Bronchial epithelial cell (primary cell): ENCODE data around the gene C1orf21. TPM values are rescaled to one million over a fixed set of nuclear protein-coding genes. Genes with fewer than 3 reads are reported as not detected.
A peak's percentile ranks its signal among the peaks of the same experiment; 100 is the strongest.

Experiments used
- DNase-seq: peaks from one replicate; pipeline ENCODE4 v3.0.0-alpha.2; 2010; ENCODE audit warnings: low read depth
- FAIRE-seq: peaks from 2 replicates; lab custom pipeline; 2011; peaks lifted over from hg19 to GRCh38; lab: Jason Lieb, UNC
- H3K27me3 ChIP-seq: 2 replicates; pipeline ENCODE4 v1.5.1; 2011; ENCODE audit warnings: low read length; ENCODE audit not compliant: control insufficient read depth, insufficient read depth
- H3K36me3 ChIP-seq: 2 replicates; pipeline ENCODE4 v1.5.1; 2011; ENCODE audit warnings: low read length; ENCODE audit not compliant: control insufficient read depth, insufficient read depth
- H3K4me3 ChIP-seq: 2 replicates; pipeline ENCODE4 v1.5.1; 2011; ENCODE audit warnings: mild to moderate bottlenecking, low read depth, low read length, control low read depth
- total RNA-seq: library from RNA; depleted of rRNA; stranded (reverse); fragments of >200 nt; gene quantifications from 2 replicates; pipeline ENCODE4 v1.2.1, GENCODE V29; 2014
- TF ChIP-seq, protein P1 (sequence below): IDR thresholded peaks from 2 replicates; pipeline ENCODE4 v1.5.1; 2011; ENCODE audit warnings: mild to moderate bottlenecking, moderate library complexity, low read length, control low read depth, inconsistent platforms; ENCODE audit not compliant: insufficient read depth, severe bottlenecking

The C1orf21 gene
- total RNA-seq, 1 donor from 2014 or later = 10.3 TPM

DNA sequence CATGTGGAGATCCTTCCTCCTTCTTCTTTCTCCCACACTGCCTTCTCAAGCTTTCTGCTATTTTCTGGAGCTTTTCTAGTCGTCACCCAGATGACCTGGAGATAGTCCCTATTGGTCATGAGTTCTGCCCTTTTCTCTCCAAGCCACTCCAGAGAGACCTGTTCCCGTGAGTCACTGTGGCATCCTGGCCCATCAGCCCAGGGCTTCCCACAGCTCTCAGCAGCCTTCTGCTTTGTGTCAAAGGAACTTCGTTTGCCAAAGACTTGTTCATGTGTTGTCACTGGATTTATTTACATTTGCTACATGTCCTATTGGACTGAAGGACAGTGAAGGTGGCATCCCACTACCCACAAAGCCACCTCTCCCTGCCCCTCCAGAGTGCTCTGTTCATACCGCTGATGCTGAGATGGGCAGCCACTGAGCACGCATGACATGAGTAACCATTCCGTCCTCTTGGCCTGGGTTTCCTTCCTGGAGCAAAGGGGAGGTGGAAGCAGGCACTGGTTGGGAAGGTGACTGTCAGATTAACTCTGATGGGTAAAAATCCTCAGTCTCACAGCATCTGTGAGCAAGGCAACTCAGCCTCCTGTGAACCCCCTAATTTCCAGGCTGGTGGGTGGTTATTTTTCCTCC is 248.6 kb downstream of the C1orf21 start:
- no peak overlapping the region for H3K4me3 ChIP-seq
- FAIRE-seq = no peak
- DNase-seq = peak; percentile 45
- TF ChIP-seq, protein P1, sequence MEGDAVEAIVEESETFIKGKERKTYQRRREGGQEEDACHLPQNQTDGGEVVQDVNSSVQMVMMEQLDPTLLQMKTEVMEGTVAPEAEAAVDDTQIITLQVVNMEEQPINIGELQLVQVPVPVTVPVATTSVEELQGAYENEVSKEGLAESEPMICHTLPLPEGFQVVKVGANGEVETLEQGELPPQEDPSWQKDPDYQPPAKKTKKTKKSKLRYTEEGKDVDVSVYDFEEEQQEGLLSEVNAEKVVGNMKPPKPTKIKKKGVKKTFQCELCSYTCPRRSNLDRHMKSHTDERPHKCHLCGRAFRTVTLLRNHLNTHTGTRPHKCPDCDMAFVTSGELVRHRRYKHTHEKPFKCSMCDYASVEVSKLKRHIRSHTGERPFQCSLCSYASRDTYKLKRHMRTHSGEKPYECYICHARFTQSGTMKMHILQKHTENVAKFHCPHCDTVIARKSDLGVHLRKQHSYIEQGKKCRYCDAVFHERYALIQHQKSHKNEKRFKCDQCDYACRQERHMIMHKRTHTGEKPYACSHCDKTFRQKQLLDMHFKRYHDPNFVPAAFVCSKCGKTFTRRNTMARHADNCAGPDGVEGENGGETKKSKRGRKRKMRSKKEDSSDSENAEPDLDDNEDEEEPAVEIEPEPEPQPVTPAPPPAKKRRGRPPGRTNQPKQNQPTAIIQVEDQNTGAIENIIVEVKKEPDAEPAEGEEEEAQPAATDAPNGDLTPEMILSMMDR = no peak
- no peaks in the 10 kb centered on the region for H3K36me3 ChIP-seq
- H3K27me3 ChIP-seq = no peaks in the 10 kb centered on the region

DNA sequence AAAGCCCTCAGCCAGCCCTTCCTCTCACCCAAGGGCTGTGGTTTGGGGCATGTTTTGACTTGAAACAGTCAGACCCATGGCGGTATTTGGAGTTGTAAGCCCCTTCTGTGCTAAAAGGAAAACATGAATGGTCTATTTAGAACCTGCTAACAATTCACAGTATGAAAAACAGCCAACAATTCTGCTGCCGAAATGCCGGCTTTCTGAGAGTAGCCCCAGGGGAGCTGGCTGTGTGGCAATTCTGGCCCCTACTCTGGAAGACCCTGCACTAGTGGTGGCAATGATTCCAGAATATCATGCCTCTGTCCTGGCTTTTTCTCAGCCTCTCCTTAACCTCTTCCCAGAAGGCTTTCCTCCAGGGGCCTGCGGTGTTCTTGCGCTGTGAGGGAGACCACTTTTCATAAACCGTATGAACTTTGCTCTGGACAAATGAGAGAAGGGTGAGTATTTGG is 249.2 kb downstream of the C1orf21 start:
- DNase-seq (peak; percentile 57), FAIRE-seq (no peak)
- TF ChIP-seq, protein P1 = no peak
- Histone ChIP-seq H3K27me3 (no peaks in the 10 kb centered on the region), H3K36me3 (no peaks in the 10 kb centered on the region), H3K4me3 (no peak overlapping the region)

DNA sequence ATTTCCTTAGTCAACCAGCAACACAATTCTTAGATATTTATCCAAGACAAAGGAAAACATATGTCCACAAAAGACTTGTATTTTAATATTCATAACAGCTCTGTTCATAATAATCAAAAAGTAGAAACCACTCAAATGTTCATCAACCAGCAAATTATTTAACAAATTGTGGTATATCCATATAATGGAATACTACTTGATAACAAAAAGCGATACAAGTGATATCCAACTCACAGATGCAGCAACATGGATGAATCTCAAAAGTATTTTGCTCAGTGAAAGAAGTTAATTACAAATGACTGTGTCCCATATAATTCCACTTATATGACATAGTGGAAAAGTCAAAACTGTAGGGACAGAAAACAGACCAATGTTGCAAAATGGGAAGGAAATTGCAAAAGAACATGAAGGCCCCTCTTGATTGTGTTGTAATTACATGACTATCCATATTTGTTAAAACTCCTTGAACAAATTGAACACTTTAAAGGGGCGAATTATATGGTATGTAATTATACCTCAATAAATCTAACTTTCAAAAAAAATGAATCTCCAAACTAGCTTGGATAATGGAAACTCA is 250.9 kb downstream of the C1orf21 start:
- TF ChIP-seq, protein P1 = no peak
- H3K36me3 ChIP-seq = no peaks in the 10 kb centered on the region

DNA sequence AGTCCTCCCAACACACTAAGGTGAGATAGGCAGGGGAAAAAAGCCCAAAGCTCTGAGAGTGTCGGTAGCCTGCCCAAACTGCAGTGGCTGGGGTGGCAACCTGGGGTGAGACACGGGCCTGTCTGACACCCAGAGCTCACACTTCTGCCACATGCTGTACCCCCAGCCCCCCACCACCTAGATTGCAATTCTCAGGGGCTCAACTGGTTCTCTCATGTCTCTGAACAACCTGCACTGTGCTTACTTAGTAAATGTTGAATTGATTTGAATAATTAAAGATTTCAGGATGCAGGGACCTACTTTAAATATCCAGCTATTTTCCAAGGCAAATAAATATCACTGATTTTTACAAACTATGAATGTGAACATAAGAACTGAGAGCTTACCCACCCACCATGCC is 252.4 kb downstream of the C1orf21 start:
- FAIRE-seq (no peak), DNase-seq (no peak)
- TF ChIP-seq, protein P1 = no peak
- H3K36me3 ChIP-seq = no peaks in the 10 kb centered on the region
- no peak overlapping the region for H3K4me3 ChIP-seq
- no peaks in the 10 kb centered on the region for H3K27me3 ChIP-seq

More for the DNA sequence above, 250.9 kb downstream of the C1orf21 start:
- FAIRE-seq (no peak), DNase-seq (no peak)
- Histone ChIP-seq H3K4me3 (no peak overlapping the region), H3K27me3 (no peaks in the 10 kb centered on the region)

DNA sequence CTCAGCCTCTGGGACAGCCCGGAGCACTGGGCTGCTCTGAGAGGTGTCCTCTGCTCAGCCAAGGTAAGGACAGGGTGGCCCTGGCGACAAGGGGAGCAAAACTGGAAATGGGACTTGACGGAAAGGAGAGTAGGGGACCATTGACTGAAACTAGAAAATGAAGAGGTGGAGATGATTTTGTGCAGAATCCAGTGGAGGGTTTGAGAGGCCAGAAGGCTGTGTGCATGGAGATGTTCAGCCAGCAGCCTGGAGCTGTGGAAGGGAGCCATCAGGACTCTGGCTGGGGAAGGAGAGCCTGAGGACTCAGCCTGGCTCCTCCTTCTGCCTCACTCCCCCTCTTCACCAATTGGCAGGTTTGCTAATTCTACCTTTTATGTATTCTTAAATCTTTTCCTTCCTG is 253.7 kb downstream of the C1orf21 start:
- Histone ChIP-seq H3K36me3 (no peaks in the 10 kb centered on the region), H3K27me3 (no peaks in the 10 kb centered on the region), H3K4me3 (no peak overlapping the region)
- TF ChIP-seq, protein P1 = no peak
- FAIRE-seq (no peak), DNase-seq (no peak)
